B cell (primary cell): ENCODE data around the gene GTPBP6. TPM values are rescaled to one million over a fixed set of nuclear protein-coding genes. Genes with fewer than 3 reads are reported as not detected.

Experiments
- ATAC-seq: fragments of 200-7000 bp; cut with Tn5 transposase; one replicate; pipeline ENCODE4 v1.10.0; 2021; ENCODE audit warnings: low read depth, mild to moderate bottlenecking, moderate number of reproducible peaks, moderate library complexity
- CTCF ChIA-PET: fragments of 350-600 bp; sonication (Branson Sonifier 250); formaldehyde crosslinking; loops from one replicate; lab custom pipeline; 2021; ENCODE audit warnings: antibody characterized with exemption, inconsistent platforms; lab: Charles Lee
- POLR2A ChIA-PET: fragments of 350-600 bp; sonication (Branson Sonifier 250); formaldehyde crosslinking; loops from one replicate; lab custom pipeline; 2021; ENCODE audit warnings: antibody characterized with exemption; lab: Charles Lee
- DNase-seq: peaks from one replicate; pipeline ENCODE4 v3.0.0; 2013
- H2AFZ ChIP-seq: 2 replicates; pipeline ENCODE4 v1.6.1; 2012; ENCODE audit warnings: mild to moderate bottlenecking, low read depth, low read length; ENCODE audit not compliant: insufficient read depth, poor library complexity, severe bottlenecking
- H3K27ac ChIP-seq, 2 donors: 1 replicate in 1 of 2; 2 replicates in 1 of 2; pipeline ENCODE4 v1.5.1; 2012 to 2013; ENCODE audit warnings: low read length in 2 of 2, mild to moderate bottlenecking in 2 of 2, moderate library complexity in 1 of 2
- H3K27me3 ChIP-seq, 4 experiments: fragments of 200-600 bp in 1 of 4; sonication (generic) in 1 of 4; replicated peaks in 1 of 4; 1 replicate in 2 of 4; 2 replicates in 2 of 4; pipeline versions ENCODE4 v1.6.1 to v1.7.0; 2013 to 2016; ENCODE audit warnings: low read length in 3 of 4, mild to moderate bottlenecking in 2 of 4, mixed read lengths in 1 of 4, moderate library complexity in 1 of 4; ENCODE audit not compliant: insufficient read depth in 4 of 4, control insufficient read depth in 3 of 4; ENCODE audit errors: control extremely low read depth in 1 of 4
- H3K36me3 ChIP-seq, 2 experiments: replicated peaks in 1 of 2; 1 replicate in 1 of 2; 2 replicates in 1 of 2; pipeline versions ENCODE4 v1.6.1 to v1.7.1; 2013; ENCODE audit warnings: low read length in 1 of 2; ENCODE audit not compliant: insufficient read depth in 2 of 2, control insufficient read depth in 1 of 2; ENCODE audit errors: control extremely low read depth in 1 of 2, extremely low read depth in 1 of 2
- H3K4me1 ChIP-seq, 2 donors: fragments of 200-600 bp in 1 of 2; sonication (generic) in 1 of 2; 1 replicate in 1 of 2; 2 replicates in 1 of 2; pipeline versions ENCODE4 v1.5.1 to v1.6.1; 2013 to 2017; ENCODE audit warnings: low read length in 2 of 2; ENCODE audit not compliant: control insufficient read depth in 2 of 2, insufficient read depth in 2 of 2
- H3K4me2 ChIP-seq: replicated peaks from 2 replicates; pipeline ENCODE3; 2012; ENCODE audit warnings: mild to moderate bottlenecking, low read depth, low read length; ENCODE audit not compliant: poor library complexity, severe bottlenecking
- H3K4me3 ChIP-seq, 5 experiments: fragments of 200-600 bp in 1 of 5; sonication (generic) in 1 of 5; 1 replicate in 3 of 5; 2 replicates in 2 of 5; pipeline versions ENCODE4 v1.5.1 to v1.7.0; 2011 to 2016; ENCODE audit warnings: low read length in 4 of 5, mild to moderate bottlenecking in 4 of 5, low read depth in 2 of 5, control low read depth in 1 of 5, moderate library complexity in 1 of 5; ENCODE audit not compliant: insufficient read depth in 1 of 5; ENCODE audit errors: control extremely low read depth in 1 of 5, extremely low read depth in 1 of 5
- H3K79me2 ChIP-seq: fragments of 200-600 bp; sonication (generic); one replicate; pipeline ENCODE4 v1.6.0; 2016; ENCODE audit warnings: low read length; ENCODE audit not compliant: control insufficient read depth, insufficient read depth
- H3K9ac ChIP-seq: fragments of 200-600 bp; sonication (generic); 2 replicates; pipeline ENCODE4 v1.6.1; 2017; ENCODE audit warnings: mild to moderate bottlenecking, low read length, moderate library complexity
- H3K9me3 ChIP-seq, 3 donors: one replicate each; pipeline versions ENCODE4 v1.6.1 to v1.7.1; 2013; ENCODE audit warnings: low read length in 2 of 3; ENCODE audit not compliant: control insufficient read depth in 2 of 3, insufficient read depth in 1 of 3; ENCODE audit errors: control extremely low read depth in 1 of 3
- H4K20me1 ChIP-seq: 2 replicates; pipeline ENCODE4 v1.6.0; 2012; ENCODE audit warnings: mild to moderate bottlenecking, low read length; ENCODE audit not compliant: insufficient read depth, control insufficient read depth, poor library complexity, severe bottlenecking
- H3K27ac Mint-ChIP-seq: one replicate; pipeline ENCODE4 v1.8.0; 2021; ENCODE audit warnings: mixed read lengths
- H3K27me3 Mint-ChIP-seq: one replicate; pipeline ENCODE4 v1.8.0; 2021; ENCODE audit warnings: mixed read lengths
- H3K4me1 Mint-ChIP-seq: one replicate; pipeline ENCODE4 v1.8.0; 2021; ENCODE audit warnings: mixed read lengths
- H3K4me3 Mint-ChIP-seq: one replicate; pipeline ENCODE4 v1.8.0; 2021; ENCODE audit warnings: mixed read lengths
- H3K9me3 Mint-ChIP-seq: one replicate; pipeline ENCODE4 v1.8.0; 2022; ENCODE audit warnings: mixed read lengths; ENCODE audit not compliant: insufficient read depth
- EZH2 ChIP-seq: IDR thresholded peaks from 2 replicates; pipeline ENCODE4 v1.6.1; 2012; ENCODE audit warnings: borderline replicate concordance, low read depth, mild to moderate bottlenecking, moderate library complexity, low read length; ENCODE audit not compliant: insufficient read depth, poor library complexity, severe bottlenecking
- WGBS: methylation state at CpG from one replicate; pipeline ENCODE4 v1.1.5; 2013; ENCODE audit warnings: missing lambda C conversion rate; ENCODE audit not compliant: insufficient coverage; 5-methylcytosine and 5-hydroxymethylcytosine counted together
- intact Hi-C: fragments of 100-400 bp; cut with micrococcal nuclease; formaldehyde crosslinking; loops from one replicate; pipeline ENCODE4 v1.10.0; 2022
- polyA plus RNA-seq: library from polyadenylated mRNA; depleted of rRNA; stranded (reverse); fragments of >200 nt; gene quantifications from 2 replicates; pipeline ENCODE4 v1.2.3, GENCODE V29; 2012
- total RNA-seq, 2 donors: library from RNA; stranded (reverse); fragments of 120-200 nt in 1 of 2; gene quantifications; 1 replicate in 1 of 2; 2 replicates in 1 of 2; pipeline versions ENCODE4 v1.2.3 to v1.2.4, GENCODE V29; 2013 to 2022
- TF ChIP-seq, protein P1 (sequence below): fragments of 200-600 bp; IDR thresholded peaks from one replicate; pipeline ENCODE4 v1.8.0; 2022; ENCODE audit warnings: antibody characterized with exemption, mild to moderate bottlenecking

Gene GTPBP6
- total and polyA plus RNA-seq, 2 donors (not counting 1 experiment from before 2014, with no cell fraction given), result 72.9 to 82.9 TPM

DNA sequence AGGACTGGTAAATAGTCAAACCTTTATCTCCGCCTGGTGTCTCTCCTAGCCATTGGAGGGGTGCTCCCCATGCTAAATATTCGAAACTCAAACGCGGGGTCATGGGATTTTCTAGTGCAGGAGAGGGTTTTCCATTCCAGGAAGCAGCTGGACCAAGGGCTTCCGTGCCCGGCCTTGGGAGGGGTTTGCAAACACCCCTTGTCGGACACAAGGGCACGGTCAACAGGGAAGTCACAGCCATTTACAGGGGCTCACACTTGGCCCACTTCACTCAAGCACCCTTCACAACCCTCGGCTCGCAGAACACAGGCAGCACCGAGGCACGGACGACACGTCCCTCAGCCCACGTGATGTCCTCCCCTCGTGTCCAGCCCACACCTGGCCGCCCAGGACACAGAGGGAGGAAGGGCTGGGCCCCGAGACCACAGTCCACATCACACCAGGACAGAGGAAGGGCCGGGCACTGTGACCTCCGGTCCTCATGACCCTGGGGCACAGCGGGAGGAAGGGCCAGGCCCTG, 47.7 kb downstream of the GTPBP6 start:
- H3K4me3 ChIP-seq, result no peak overlapping the region
- peaks cover 0 to 7% (median 0%) of the 10 kb centered on the region in 4 experiments for H3K27me3 ChIP-seq
- no peaks in the 10 kb centered on the region for H3K36me3 ChIP-seq
- CTCF ChIA-PET, result no interaction called here
- H3K4me1 Mint-ChIP-seq, result peaks cover 4% of the 10 kb centered on the region
- TF ChIP-seq, protein P1, sequence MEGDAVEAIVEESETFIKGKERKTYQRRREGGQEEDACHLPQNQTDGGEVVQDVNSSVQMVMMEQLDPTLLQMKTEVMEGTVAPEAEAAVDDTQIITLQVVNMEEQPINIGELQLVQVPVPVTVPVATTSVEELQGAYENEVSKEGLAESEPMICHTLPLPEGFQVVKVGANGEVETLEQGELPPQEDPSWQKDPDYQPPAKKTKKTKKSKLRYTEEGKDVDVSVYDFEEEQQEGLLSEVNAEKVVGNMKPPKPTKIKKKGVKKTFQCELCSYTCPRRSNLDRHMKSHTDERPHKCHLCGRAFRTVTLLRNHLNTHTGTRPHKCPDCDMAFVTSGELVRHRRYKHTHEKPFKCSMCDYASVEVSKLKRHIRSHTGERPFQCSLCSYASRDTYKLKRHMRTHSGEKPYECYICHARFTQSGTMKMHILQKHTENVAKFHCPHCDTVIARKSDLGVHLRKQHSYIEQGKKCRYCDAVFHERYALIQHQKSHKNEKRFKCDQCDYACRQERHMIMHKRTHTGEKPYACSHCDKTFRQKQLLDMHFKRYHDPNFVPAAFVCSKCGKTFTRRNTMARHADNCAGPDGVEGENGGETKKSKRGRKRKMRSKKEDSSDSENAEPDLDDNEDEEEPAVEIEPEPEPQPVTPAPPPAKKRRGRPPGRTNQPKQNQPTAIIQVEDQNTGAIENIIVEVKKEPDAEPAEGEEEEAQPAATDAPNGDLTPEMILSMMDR, result no peak
- no peak for TF ChIP-seq EZH2
- POLR2A ChIA-PET, result no interaction called here
- H4K20me1 ChIP-seq, result no peaks in the 10 kb centered on the region
- 90% methylated on average over 16 of the region's 21 CpGs for WGBS
- no peak overlapping the region for H2AFZ ChIP-seq
- no peaks in the 10 kb centered on the region for H3K9me3 Mint-ChIP-seq
- H3K9ac ChIP-seq, result no peak overlapping the region
- no peaks in the 10 kb centered on the region for H3K9me3 ChIP-seq
- H3K27ac Mint-ChIP-seq, result no peak overlapping the region
- peaks cover 8 to 11% of the 10 kb centered on the region in 2 donors for H3K4me1 ChIP-seq
- H3K27me3 Mint-ChIP-seq, result no peaks in the 10 kb centered on the region
- ATAC-seq (no peak), DNase-seq (no peak)
- no peaks in the 10 kb centered on the region for H3K79me2 ChIP-seq
- no peak overlapping the region for H3K4me3 Mint-ChIP-seq
- intact Hi-C loops, result no loop called here
- no peak overlapping the region for H3K4me2 ChIP-seq
- H3K27ac ChIP-seq, result no peak overlapping the region

DNA sequence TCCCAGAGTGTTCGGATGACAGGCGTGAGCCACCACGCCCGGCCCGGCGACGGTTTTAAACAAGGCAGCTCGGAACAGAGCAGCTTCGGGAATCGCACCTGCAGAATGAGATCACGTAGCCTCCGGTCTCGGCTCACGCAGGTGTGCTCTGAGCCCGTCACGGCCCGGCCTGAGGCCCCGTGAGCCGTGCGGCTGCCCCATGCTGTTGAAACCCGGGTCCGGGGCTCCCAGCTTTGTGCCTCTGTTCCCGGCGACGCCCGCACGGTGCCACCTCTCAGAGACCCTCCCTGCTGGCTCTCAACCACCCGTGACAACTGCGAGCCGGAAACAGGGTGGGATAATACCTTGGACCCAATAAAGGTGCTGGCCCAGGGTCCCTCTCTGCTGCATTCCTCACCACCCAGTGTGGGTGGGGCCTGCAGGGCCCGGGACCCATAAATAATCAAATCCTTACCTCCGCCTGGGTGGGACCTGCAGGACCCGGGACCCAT, 50.8 kb downstream of the GTPBP6 start:
- Histone ChIP-seq H3K27me3 (no peaks in the 10 kb centered on the region), H3K9ac (no peak overlapping the region), H3K4me3 (no peak overlapping the region), H4K20me1 (no peaks in the 10 kb centered on the region), H3K4me2 (no peak overlapping the region), H3K27ac (no peak overlapping the region), H3K36me3 (no peaks in the 10 kb centered on the region), H2AFZ (no peak overlapping the region), H3K79me2 (no peaks in the 10 kb centered on the region), H3K9me3 (no peaks in the 10 kb centered on the region), H3K4me1 (no peaks in the 10 kb centered on the region)
- no peak for ATAC-seq
- POLR2A ChIA-PET, result no interaction called here
- no peak overlapping the region for H3K4me3 Mint-ChIP-seq
- no peak for DNase-seq
- intact Hi-C loops, result no loop called here
- H3K27ac Mint-ChIP-seq, result no peak overlapping the region
- WGBS, result over 99% methylated on average over 30 of the region's 33 CpGs
- TF ChIP-seq, protein P1, result no peak
- no peak for TF ChIP-seq EZH2
- H3K27me3 Mint-ChIP-seq, result no peaks in the 10 kb centered on the region
- no peaks in the 10 kb centered on the region for H3K9me3 Mint-ChIP-seq
- CTCF ChIA-PET, result no interaction called here
- H3K4me1 Mint-ChIP-seq, result no peaks in the 10 kb centered on the region
